ENCODE data around the gene FAM181B.

GRCh38 chr11:82732734-82733443 is 775 bp downstream of the FAM181B start:
- TF ChIP-seq SIN3A (IDR thresholded peaks at IDR 0.05; ENCODE audit: borderline replicate concordance, low read depth, low read length) = no peak
- no peak for TF ChIP-seq JUND (IDR thresholded peaks at IDR 0.05)
- no peak for TF ChIP-seq POLR2AphosphoS5 (IDR thresholded peaks at IDR 0.05; ENCODE audit: low read depth, low read length)
- TF ChIP-seq CTCF (IDR thresholded peaks at IDR 0.05) = no peak
- TF ChIP-seq TEAD4 (IDR thresholded peaks at IDR 0.05; ENCODE audit: borderline replicate concordance, insufficient read depth) = no peak
- TF ChIP-seq FOXJ3 (CRISPR knock-in tag; IDR thresholded peaks at IDR 0.05) = no peak
- peak; percentile 66; the same call in 1 of the 2 replicates for TF ChIP-seq EZH2phosphoT487 (IDR thresholded peaks at IDR 0.05; ENCODE audit: borderline replicate concordance, low read depth)
- no peak for TF ChIP-seq NFIC (IDR thresholded peaks at IDR 0.05; ENCODE audit: borderline replicate concordance)
- TF ChIP-seq RCOR1 (IDR thresholded peaks at IDR 0.05; ENCODE audit: low read length) = no peak
- TF ChIP-seq, protein P1, sequence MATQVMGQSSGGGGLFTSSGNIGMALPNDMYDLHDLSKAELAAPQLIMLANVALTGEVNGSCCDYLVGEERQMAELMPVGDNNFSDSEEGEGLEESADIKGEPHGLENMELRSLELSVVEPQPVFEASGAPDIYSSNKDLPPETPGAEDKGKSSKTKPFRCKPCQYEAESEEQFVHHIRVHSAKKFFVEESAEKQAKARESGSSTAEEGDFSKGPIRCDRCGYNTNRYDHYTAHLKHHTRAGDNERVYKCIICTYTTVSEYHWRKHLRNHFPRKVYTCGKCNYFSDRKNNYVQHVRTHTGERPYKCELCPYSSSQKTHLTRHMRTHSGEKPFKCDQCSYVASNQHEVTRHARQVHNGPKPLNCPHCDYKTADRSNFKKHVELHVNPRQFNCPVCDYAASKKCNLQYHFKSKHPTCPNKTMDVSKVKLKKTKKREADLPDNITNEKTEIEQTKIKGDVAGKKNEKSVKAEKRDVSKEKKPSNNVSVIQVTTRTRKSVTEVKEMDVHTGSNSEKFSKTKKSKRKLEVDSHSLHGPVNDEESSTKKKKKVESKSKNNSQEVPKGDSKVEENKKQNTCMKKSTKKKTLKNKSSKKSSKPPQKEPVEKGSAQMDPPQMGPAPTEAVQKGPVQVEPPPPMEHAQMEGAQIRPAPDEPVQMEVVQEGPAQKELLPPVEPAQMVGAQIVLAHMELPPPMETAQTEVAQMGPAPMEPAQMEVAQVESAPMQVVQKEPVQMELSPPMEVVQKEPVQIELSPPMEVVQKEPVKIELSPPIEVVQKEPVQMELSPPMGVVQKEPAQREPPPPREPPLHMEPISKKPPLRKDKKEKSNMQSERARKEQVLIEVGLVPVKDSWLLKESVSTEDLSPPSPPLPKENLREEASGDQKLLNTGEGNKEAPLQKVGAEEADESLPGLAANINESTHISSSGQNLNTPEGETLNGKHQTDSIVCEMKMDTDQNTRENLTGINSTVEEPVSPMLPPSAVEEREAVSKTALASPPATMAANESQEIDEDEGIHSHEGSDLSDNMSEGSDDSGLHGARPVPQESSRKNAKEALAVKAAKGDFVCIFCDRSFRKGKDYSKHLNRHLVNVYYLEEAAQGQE (IDR thresholded peaks at IDR 0.05; ENCODE audit: low read depth, low read length) = no peak
- TF ChIP-seq, protein P2, sequence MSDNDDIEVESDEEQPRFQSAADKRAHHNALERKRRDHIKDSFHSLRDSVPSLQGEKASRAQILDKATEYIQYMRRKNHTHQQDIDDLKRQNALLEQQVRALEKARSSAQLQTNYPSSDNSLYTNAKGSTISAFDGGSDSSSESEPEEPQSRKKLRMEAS (IDR thresholded peaks at IDR 0.05; ENCODE audit: low read depth) = no peak
- TF ChIP-seq SMC3 (IDR thresholded peaks at IDR 0.05; ENCODE audit: low read depth, low read length) = no peak
- TF ChIP-seq, protein P3, sequence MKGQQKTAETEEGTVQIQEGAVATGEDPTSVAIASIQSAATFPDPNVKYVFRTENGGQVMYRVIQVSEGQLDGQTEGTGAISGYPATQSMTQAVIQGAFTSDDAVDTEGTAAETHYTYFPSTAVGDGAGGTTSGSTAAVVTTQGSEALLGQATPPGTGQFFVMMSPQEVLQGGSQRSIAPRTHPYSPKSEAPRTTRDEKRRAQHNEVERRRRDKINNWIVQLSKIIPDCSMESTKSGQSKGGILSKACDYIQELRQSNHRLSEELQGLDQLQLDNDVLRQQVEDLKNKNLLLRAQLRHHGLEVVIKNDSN (IDR thresholded peaks at IDR 0.05; ENCODE audit: borderline replicate concordance, low read depth) = no peak
- TF ChIP-seq CHD2 (IDR thresholded peaks at IDR 0.05; ENCODE audit: low read length, partially characterized antibody) = no peak
